ENCODE data around the gene SLFN14.
"Not testable (repeated sequence)": the region's sequence is repeated elsewhere in the genome, so short reads cannot be mapped to it uniquely, and the experiment has no call there.

The SLFN14 gene

DNA sequence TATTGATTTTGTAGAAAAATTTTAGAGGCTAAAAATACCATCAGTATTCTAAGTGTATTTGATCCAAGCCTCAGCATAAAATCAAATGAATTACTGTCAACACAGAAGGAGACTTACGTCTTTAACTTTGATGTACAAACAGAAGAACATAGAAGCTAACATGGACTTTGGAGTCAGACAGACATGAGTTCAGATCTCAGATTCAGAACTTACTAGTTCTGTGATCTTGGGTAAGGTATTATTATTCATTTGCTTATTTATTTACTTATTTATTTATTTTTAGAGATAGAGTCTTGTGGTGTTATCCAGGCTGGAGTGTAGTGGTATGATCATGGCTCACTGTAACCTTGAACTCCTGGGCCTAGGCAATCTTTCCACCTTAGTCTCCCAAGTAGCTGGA is 19.2 kb downstream of the SLFN14 start:
- in situ Hi-C loops (cut with MboI; ENCODE audit: low sequenced_read_pairs, unreplicated experiment): no loop called here
- no peak for DNase-seq (ENCODE audit: low spot score)
- TF ChIP-seq, protein P1, sequence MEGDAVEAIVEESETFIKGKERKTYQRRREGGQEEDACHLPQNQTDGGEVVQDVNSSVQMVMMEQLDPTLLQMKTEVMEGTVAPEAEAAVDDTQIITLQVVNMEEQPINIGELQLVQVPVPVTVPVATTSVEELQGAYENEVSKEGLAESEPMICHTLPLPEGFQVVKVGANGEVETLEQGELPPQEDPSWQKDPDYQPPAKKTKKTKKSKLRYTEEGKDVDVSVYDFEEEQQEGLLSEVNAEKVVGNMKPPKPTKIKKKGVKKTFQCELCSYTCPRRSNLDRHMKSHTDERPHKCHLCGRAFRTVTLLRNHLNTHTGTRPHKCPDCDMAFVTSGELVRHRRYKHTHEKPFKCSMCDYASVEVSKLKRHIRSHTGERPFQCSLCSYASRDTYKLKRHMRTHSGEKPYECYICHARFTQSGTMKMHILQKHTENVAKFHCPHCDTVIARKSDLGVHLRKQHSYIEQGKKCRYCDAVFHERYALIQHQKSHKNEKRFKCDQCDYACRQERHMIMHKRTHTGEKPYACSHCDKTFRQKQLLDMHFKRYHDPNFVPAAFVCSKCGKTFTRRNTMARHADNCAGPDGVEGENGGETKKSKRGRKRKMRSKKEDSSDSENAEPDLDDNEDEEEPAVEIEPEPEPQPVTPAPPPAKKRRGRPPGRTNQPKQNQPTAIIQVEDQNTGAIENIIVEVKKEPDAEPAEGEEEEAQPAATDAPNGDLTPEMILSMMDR (IDR thresholded peaks at IDR 0.05; ENCODE audit: borderline replicate concordance, control extremely low read depth, extremely low read depth, insufficient read depth, missing control alignments): no peak

DNA sequence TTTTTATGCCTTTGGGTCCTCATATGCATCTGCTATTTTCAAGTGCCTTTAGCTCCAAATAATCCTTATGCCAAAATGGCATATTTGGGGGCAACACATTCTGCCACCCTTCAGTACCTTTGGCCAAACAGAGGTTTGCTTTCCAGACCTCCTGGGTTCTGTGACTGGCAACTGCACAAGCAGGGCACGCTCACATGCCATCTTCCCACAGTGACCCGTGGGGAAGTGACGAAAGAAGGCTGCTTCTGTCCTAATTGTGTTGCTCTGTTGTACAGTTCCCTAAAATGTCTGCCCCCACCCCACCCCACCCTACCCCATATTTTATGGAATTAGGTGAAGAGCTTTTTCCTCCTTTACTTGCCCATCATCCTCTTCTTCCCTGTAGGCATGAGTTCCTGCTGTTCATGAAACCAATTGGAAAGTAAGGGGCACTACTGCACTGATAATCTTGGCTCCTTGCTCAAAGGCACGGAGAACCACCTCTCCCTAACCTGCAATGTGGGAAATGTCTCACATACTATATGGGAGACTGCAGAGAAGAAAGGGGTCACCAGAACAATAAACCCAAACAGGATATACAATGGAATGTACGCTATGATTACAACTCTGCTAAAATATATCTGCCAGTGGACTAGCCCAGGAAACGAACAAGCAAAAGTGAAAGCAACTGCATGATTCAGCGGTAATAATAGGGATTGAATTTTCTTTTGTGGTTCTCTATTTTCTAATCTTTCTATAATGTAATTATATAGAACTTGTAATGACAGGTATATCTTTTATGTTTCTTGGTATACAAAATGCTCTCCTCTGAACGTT is 19.8 kb downstream of the SLFN14 start:
- in situ Hi-C loops (cut with MboI; ENCODE audit: low sequenced_read_pairs, unreplicated experiment): no loop called here
- no peak for DNase-seq (ENCODE audit: low spot score)
- TF ChIP-seq, protein P1 (IDR thresholded peaks at IDR 0.05; ENCODE audit: borderline replicate concordance, control extremely low read depth, extremely low read depth, insufficient read depth, missing control alignments): no peak

DNA sequence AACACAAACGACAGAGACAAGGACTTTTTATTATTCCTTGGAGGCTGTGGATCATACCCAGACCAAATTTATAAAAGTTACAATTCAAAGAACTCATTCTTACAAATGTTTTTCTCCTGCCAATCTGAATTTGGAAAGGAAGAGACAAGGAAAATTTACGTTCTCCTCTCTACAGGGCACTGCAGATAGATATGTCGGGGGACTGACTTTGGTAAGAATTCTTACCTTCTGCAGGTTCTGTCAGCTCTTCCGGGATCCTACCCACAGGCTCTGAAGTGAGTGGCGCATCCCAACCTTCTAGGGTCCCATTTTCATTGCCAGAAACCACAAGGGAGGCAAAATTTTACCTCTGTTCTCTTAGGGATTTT is 21.0 kb downstream of the SLFN14 start:
- no peak for DNase-seq (ENCODE audit: low spot score)
- in situ Hi-C loops (cut with MboI; ENCODE audit: low sequenced_read_pairs, unreplicated experiment): loop anchor here (10.0 kb wide), 1 partner anchor 225 kb away; no protein-coding TSS in a partner anchor

DNA sequence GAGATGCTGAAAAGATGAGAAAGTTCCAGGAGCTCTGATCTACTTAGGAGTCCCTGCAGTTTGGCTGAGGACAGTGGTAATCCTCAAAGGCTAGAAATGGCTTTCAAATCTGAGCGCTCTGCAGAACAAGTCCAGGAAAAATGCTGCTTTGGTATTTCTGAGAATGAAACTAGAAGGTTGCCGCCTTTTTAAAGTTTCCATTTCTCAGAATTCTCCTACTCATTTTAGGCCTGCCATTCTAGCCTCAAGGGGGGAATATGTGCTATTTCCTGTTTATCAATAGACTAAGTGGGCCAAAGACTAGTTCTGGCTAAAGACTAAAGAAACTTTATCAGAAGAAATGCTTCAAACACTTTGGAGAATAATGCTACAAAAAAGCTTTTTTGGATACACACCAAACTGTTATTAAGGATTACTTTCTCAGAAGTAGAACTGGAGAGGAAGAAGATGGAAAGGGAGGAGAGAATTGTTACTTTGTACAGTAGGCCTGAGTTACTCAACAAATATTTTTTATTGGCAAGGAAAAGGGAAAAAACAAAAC is 22.9 kb downstream of the SLFN14 start, which contains the start of gene SLFN12L:
SLFN12L (minus strand) TSS at position 78 of the 541 bp plus-strand sequence. CDS start 15,314 bp downstream, outside the sequence.
- no peak for DNase-seq (ENCODE audit: low spot score)
- TF ChIP-seq, protein P1 (IDR thresholded peaks at IDR 0.05; ENCODE audit: borderline replicate concordance, control extremely low read depth, extremely low read depth, insufficient read depth, missing control alignments): no peak
- in situ Hi-C loops (cut with MboI; ENCODE audit: low sequenced_read_pairs, unreplicated experiment): loop anchor here (10.0 kb wide), 1 partner anchor 223 kb away; no protein-coding TSS in a partner anchor

More for the DNA sequence above, 21.0 kb downstream of the SLFN14 start:
- TF ChIP-seq, protein P1 (IDR thresholded peaks at IDR 0.05; ENCODE audit: borderline replicate concordance, control extremely low read depth, extremely low read depth, insufficient read depth, missing control alignments): no peak

DNA sequence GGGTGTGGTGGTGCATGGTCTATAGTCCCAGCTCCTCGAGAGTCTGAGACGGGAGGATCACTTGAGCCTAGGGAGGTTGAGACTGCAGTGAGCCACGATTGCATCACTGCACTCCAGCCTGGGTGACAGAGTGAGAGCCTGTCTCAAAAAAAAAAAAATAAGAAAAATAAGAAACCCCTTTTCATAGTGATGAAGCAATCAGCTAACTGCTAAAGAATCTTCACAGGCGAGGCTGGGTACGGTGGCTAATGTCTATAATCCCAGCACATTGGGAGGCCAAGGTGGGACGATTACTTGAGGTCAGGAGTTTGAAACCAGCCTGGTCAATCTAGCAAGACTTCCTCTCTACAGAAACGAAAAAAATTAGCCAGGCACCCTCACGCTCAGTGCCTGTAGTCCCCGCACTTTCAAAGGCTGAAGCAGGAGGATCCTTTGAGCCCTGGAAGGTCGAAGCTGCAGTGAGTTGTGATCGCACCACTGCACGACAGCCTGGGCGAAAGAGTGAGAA is 23.9 kb downstream of the SLFN14 start:
- TF ChIP-seq, protein P1 (IDR thresholded peaks at IDR 0.05; ENCODE audit: borderline replicate concordance, control extremely low read depth, extremely low read depth, insufficient read depth, missing control alignments): no peak
- DNase-seq (ENCODE audit: low spot score): no peak
- in situ Hi-C loops (cut with MboI; ENCODE audit: low sequenced_read_pairs, unreplicated experiment): loop anchor here (10.0 kb wide), 1 partner anchor 222 kb away; no protein-coding TSS in a partner anchor

DNA sequence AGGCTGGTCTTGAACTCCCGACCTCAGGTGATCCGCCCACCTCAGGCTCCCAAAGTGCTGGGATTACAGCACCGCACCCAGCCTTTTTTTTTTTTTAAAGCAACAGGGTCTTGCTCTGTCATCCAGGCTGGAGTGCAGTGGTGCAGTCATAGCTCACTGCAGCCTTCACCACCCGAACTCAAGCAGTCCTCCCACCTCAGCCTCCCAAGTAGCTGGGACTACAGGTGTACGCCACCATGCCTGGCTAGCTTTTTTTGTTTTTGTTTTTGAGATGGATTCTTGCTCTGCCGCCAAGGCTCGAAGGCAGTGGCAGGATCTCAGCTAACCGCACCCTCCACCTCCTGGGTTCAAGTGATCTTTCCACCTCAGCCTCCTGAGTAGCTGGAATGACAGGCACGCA is 25.2 kb downstream of the SLFN14 start:
- DNase-seq (ENCODE audit: low spot score): not testable (repeated sequence)
- in situ Hi-C loops (cut with MboI; ENCODE audit: low sequenced_read_pairs, unreplicated experiment): loop anchor here (10.0 kb wide), 1 partner anchor 221 kb away; no protein-coding TSS in a partner anchor
